Esophagus muscularis mucosa (tissue), 4 donors: Measurements from ENCODE around the gene PEX11B. TPM values are rescaled to one million over a fixed set of nuclear protein-coding genes. Genes with fewer than 3 reads are reported as not detected.

ENCODE experiments used
- DNase-seq: peaks from one replicate; pipeline ENCODE4 v3.0.0-alpha.2; 2017; ENCODE audit errors: extremely low spot score
- H3K27ac ChIP-seq, 4 donors: fragments of 200-600 bp; sonication (generic); replicated peaks in 1 of 4; 1 replicate in 3 of 4; 2 replicates in 1 of 4; pipeline ENCODE4 v1.5.1; 2016 to 2019; ENCODE audit warnings: mild to moderate bottlenecking in 1 of 4
- H3K27me3 ChIP-seq, 4 donors: fragments of 200-600 bp; sonication (generic); one replicate each; pipeline versions ENCODE4 v1.5.1 to v1.6.0; 2016 to 2019
- H3K36me3 ChIP-seq, 4 donors: fragments of 200-600 bp; sonication (generic); one replicate each; pipeline ENCODE4 v1.5.1; 2016 to 2019
- H3K4me1 ChIP-seq, 4 donors: fragments of 200-600 bp; sonication (generic); one replicate each; pipeline ENCODE4 v1.5.1; 2016 to 2019
- H3K4me3 ChIP-seq, 4 donors: fragments of 200-600 bp; sonication (generic); 1 replicate in 2 of 4; 2 replicates in 2 of 4; pipeline ENCODE4 v1.5.1; 2016 to 2019; ENCODE audit warnings: mild to moderate bottlenecking in 4 of 4, moderate library complexity in 1 of 4
- H3K9me3 ChIP-seq, 4 donors: fragments of 200-600 bp; sonication (generic); 1 replicate in 3 of 4; 2 replicates in 1 of 4; pipeline ENCODE4 v1.5.1; 2016 to 2019
- CTCF ChIP-seq, 3 experiments: fragments of 200-600 bp in 2 of 3; fragments of 450-650 bp in 1 of 3; sonication (generic) in 2 of 3; IDR thresholded peaks; one replicate each; pipeline ENCODE4 v1.5.1; 2017 to 2019; ENCODE audit warnings: antibody characterized with exemption in 3 of 3, mild to moderate bottlenecking in 2 of 3, moderate library complexity in 1 of 3
- EP300 ChIP-seq: sonication (generic); formaldehyde crosslinking; IDR thresholded peaks from one replicate; pipeline ENCODE4 v1.6.1; 2017; ENCODE audit warnings: antibody characterized with exemption
- POLR2A ChIP-seq: fragments of 450-650 bp; IDR thresholded peaks from one replicate; pipeline ENCODE4 v1.6.1; 2017; ENCODE audit warnings: antibody characterized with exemption, moderate library complexity, mild to moderate bottlenecking, low read depth
- POLR2AphosphoS5 ChIP-seq, 2 donors: sonication (generic); formaldehyde crosslinking; IDR thresholded peaks; one replicate each; pipeline ENCODE4 v1.6.1; 2017; ENCODE audit warnings: antibody characterized with exemption in 2 of 2
- WGBS: methylation state at CpG from one replicate; pipeline ENCODE4 v1.1.5; 2018; 5-methylcytosine and 5-hydroxymethylcytosine counted together
- intact Hi-C: fragments of 100-400 bp; cut with DNase I; formaldehyde crosslinking; loops from one replicate; pipeline ENCODE4 v1.15.1; 2023
- total RNA-seq, 4 donors: library from RNA; depleted of rRNA; stranded (reverse); fragments of >200 nt; gene quantifications; one replicate each; pipeline versions ENCODE4 v1.1.0 to v1.2.1, GENCODE V29; 2016

The PEX11B gene
- total RNA-seq, 4 donors from 2014 or later: 18.3 to 21.2 (median 20.0) TPM

GRCh38 chr1:145892486-145893087 lies 25.9 kb downstream of the PEX11B start:
- DNase-seq: no peak
- Histone ChIP-seq H3K27me3 (no peaks in the 10 kb centered on the region), H3K36me3 (no peaks in the 10 kb centered on the region), H3K4me1 (peaks cover 21 to 25% (median 23%) of the 10 kb centered on the region in 4 donors), H3K27ac (peak overlapping the region; percentile 76 to 84 (median 80)), H3K4me3 (peak overlapping the region in 3 of 4 donors; percentile 32 to 42 (median 36)), H3K9me3 (no peaks in the 10 kb centered on the region)
- WGBS: 53% methylated on average over 3 of the region's 3 CpGs
- TF ChIP-seq POLR2AphosphoS5 (IDR thresholded peaks at IDR 0.05): no peak
- no peak for TF ChIP-seq EP300
- no peak for TF ChIP-seq CTCF (IDR thresholded peaks at IDR 0.05)
- TF ChIP-seq POLR2A: no peak
- intact Hi-C loops: loop anchor here (1.0 kb wide), 2 partner anchors 19 to 121 kb away; no protein-coding TSS in a partner anchor

GRCh38 chr1:145891587-145892485 lies 26.7 kb downstream of the PEX11B start:
- DNase-seq: peak; percentile 98
- Histone ChIP-seq H3K4me1 (peaks cover 21 to 25% (median 23%) of the 10 kb centered on the region in 4 donors), H3K36me3 (no peaks in the 10 kb centered on the region), H3K27ac (peak overlapping the region; percentile 76 to 84 (median 80)), H3K4me3 (peak overlapping the region; percentile 17 to 42 (median 34)), H3K27me3 (no peaks in the 10 kb centered on the region), H3K9me3 (no peaks in the 10 kb centered on the region)
- WGBS: 0% methylated on average over 3 of the region's 6 CpGs
- intact Hi-C loops: loop anchor here (1.0 kb wide), 2 partner anchors 19 to 121 kb away; no protein-coding TSS in a partner anchor
- TF ChIP-seq POLR2A: no peak
- TF ChIP-seq POLR2AphosphoS5 (IDR thresholded peaks at IDR 0.05): peak; percentile 75 to 86
- peak; percentile 89 to 100 (median 99) for TF ChIP-seq CTCF (IDR thresholded peaks at IDR 0.05)

- Histone ChIP-seq H3K9me3 (no peaks in the 10 kb centered on the region), H3K4me1 (peaks cover 26 to 31% (median 29%) of the 10 kb centered on the region in 4 donors), H3K36me3 (no peaks in the 10 kb centered on the region), H3K27ac (peak overlapping the region; percentile 76 to 84 (median 80)), H3K27me3 (no peaks in the 10 kb centered on the region), H3K4me3 (no peak overlapping the region)
- no peak for DNase-seq
- 55% methylated on average over 1 of the region's 1 CpG for WGBS
- intact Hi-C loops: no loop called here
- TF ChIP-seq EP300: no peak
- no peak for TF ChIP-seq POLR2A
- no peak for TF ChIP-seq POLR2AphosphoS5 (IDR thresholded peaks at IDR 0.05)
- no peak for TF ChIP-seq CTCF (IDR thresholded peaks at IDR 0.05)
Measured at GRCh38 chr1:145891143-145891542, 27.4 kb downstream of the PEX11B start.

GRCh38 chr1:145889722-145890121 lies 28.8 kb downstream of the PEX11B start:
- DNase-seq: no peak
- H3K27me3 ChIP-seq: no peaks in the 10 kb centered on the region
- H3K9me3 ChIP-seq: no peaks in the 10 kb centered on the region
- intact Hi-C loops: no loop called here
- no peak overlapping the region for H3K4me3 ChIP-seq
- H3K4me1 ChIP-seq: peaks cover 35 to 45% (median 37%) of the 10 kb centered on the region in 4 donors
- no peak overlapping the region for H3K27ac ChIP-seq
- H3K36me3 ChIP-seq: no peaks in the 10 kb centered on the region
- TF ChIP-seq CTCF (IDR thresholded peaks at IDR 0.05) (no peak), POLR2A (no peak), EP300 (no peak), POLR2AphosphoS5 (IDR thresholded peaks at IDR 0.05) (no peak)
- WGBS: 83% methylated on average over 1 of the region's 3 CpGs
